HG03378 (cell line): ENCODE data around the gene ZFR2.

ENCODE experiments used
- ATAC-seq: cut with Tn5 transposase; IDR thresholded peaks from one replicate; pipeline ENCODE4 v1.9.1; 2021; ENCODE audit warnings: mild to moderate bottlenecking, moderate library complexity; ENCODE audit not compliant: unreplicated experiment

The ZFR2 gene

DNA sequence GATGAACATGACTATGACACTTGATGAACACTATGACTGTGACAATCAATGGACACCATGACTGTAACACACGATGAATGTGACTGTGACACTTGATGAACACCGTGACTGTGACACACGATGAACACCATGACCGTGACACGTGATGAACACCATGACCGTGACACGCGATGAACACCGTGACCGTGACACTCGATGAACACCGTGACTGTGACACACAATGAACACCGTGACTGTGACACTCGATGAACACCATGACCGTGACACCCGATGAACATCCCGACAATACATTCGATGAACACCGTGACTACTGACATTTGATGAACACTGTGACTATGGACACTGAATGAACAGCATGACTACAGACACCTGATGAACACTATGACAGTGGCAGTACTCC is 30.9 kb downstream of the ZFR2 start:
- ATAC-seq, result no peak

DNA sequence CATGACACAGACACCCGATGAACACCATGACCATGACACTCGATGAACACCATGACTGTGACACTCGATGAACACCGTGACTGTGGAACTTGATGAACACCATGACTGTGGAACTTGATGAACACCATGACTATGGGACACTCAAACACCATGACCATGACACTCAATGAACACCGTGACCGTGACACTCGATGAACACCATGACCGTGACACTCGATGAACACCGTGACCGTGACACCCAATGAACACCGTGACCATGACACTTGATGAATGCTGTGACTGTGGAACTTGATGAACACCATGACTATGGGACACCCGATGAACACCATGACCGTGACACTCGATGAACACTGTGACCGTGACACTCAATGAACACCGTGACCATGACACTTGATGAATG is 31.5 kb downstream of the ZFR2 start:
- ATAC-seq, result no peak

DNA sequence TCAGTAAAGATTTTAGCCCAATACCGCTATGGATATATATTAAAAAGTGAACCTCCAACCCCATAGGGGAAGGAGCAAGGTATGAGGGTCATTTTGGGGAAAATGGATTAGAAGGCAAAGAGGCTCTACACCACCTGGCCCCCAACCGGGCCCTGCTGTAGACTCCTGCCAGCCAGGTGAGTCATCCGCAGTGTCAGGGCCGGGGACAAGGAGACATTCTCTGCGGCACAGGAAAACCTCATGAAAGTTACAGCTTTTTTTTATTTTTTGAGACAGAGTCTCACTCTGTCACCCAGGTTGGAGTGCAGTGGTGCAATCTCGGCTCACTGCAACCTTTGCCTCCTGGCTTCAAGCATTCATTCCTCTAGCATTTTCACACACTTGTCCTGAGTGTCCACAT is 32.0 kb downstream of the ZFR2 start:
- no peak for ATAC-seq

DNA sequence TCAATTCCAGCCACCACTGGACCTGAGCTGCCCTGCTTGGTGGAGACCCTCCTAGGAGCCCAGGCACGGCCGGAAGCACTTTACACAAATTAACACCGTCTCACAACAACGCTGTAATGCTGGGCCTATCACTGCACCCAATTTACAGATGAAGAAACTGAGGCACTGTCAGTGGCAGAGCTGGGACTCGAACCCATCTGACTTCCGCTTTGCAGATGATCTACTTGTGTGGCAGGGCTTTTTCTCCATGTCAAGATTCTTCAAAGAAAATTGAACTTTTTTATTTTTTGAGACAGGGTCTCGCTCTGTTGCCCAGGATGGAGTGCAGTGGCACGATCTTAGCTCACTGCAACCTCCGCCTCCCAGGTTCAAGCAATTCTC is 33.8 kb downstream of the ZFR2 start:
- ATAC-seq, result no peak

DNA sequence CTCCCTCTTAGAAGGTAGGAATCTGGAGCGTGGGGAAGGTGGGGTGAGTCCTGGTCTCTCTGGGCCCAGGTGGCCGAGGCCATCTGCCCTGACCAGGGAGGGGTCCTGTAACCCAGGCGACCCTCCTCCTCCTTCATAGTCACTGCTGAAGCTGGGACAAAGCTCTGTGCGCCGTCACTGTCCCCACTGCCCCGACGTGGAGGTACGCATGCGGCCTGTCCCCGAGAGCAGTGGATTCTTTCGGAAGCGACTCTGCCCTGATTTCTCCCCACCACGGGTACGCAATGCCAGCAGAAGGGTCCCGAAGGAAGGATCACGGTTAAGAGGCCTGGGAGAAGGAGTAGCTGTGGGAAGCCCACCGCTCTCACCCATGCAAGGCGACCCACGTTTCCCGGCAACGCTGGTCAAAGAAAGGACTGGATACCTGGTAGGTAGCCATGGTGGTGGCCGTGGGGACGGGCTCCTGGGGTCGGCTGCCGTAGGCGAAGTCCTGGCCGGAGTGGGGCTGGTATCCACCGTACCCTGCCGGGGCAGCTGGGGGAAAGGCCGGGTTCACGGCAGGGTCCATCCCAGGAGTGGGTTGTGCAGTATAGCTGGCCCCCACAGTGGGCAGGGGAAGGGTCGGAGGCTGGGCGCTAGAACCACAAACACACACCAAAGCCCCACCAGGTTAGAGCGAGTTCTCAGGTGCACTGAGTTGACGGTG is 34.3 kb downstream of the ZFR2 start:
- no peak for ATAC-seq

DNA sequence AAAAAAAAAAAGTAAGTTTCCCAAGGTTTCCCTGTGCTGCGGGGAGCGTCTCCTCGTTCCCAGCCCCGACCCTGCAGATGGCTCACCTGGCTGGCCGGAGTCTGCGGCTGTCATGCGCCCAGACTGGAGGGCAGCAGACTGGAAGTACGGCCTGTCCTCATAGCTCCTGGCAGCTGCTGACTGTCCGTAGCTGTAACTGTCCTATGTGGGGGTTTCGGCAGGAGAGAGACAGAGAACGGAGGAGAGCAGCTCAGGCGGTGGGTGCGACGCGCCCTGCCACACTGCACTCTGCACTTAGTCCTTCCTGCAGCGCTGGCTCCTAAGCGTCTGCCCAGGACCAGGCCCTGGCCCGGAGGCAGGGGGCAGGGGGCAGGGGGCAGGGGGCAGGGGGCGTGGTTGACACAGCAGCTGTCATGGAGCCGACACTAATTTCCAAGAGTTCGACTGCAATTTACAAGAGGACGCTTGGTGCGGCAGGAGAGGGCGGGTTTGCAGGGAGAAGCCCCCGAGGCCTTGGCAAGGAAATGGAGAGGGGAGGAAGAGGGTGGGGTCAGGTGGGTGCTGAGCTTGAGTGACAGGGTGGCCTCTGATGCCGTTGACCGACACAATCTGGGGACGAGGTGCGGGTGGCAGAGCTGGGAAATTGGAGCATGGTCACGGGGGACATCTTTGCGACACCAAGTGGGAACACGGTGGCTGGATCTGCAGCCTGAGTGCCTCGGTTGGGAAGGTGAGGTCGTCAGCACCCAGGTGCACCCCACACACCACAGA is 35.1 kb downstream of the ZFR2 start:
- no peak for ATAC-seq

DNA sequence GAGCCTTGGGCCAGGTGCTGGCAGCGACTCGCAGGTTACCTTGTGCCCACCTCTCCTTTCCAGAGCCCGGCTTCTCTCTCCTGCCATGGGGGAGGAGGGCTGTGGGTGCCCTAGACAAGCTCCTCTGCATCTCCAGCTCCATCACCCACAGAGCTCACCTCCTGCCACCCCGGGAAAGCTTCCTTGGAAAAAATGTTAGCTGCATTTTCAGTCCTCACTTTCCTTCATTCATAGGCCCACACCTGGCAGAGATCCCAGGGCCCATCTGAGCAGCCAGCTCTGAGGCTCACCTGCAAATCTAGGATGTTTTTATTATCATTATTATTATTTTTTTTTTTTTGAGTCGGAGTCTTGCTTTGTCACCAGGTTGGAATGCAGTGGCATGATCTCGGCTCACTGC is 36.8 kb downstream of the ZFR2 start:
- no peak for ATAC-seq

DNA sequence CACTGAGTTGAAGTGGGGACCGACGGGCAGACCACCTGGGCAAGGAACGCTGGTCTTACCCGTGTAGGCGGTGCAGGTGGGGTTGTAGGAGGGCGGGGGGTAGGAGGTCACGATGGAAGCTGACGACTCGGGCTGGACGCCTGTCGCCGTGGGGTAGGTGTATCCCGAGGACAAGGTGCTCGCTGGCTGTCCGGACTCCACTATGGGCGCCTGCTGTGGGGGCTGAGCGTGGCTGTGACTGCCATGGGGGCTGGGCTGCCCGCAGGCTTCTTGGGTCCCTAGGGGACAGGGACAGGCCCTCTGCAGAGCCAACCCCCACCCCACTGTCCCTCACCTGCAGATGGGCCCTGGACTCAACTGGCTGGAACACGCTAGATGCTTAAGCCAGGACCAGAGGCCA is 37.2 kb downstream of the ZFR2 start:
- ATAC-seq, result no peak

DNA sequence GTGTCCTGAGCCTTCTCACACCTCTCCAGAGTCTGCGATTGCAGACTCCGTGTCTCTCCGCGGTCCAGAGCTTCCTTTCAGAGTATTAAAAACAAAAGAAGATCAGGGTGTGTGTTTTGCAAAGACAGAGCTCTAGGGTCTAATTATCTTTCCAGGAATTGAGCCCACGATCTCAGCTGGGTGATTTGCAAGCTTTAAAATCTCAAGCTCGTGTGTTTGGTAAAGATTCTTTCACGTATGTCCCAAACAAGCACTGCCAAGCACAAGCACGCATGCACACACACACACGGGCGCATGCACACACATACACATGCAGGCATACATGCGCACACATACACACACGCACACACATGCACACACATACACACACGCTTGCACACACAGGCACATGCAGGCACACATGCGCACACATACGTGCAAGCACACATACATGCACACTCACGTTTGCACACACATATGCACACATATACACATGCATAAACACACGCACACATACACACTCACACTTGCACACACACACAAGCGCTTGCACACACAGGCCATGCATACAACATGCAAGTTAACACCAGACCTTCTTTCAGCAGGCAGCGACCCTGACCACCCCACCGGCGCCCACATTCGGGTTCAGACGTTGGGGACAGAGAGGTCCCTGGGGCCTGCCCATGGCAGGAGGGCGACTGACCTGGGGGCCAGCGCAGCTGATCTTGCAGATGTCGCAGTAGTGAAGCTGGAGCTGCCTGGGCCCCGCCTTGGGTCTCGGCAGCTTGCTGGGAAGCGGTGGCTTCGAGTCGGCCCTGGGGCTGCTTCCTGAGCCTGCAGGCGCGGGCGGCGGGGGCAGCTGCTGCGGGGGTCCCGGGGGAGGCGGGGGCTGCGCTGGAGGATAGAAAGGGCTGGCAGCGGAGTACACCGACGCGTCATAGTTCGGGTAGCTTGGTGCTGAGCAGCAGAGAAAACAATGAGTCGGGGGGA is 37.9 kb downstream of the ZFR2 start:
- ATAC-seq, result no peak

DNA sequence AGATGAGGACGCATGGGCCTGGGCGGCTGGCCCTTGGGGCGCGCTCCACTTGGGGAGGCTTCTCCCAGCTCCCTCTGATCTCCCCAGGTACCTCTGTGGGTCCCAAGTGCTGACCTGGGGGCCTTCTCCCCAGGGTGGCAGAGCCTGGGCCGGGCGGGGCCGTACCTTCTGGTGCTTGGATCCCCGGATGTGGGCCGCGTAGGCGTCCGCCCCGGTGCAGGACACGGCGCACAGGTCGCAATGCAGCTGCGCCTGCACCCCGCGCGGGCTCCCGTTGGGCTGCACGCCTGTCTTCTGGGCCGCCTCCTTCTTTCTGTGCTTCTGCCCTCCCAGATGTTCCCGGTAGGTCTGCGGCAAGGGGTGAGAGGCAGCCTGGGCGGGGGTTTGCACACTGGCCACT is 41.5 kb downstream of the ZFR2 start:
- ATAC-seq, result no peak

DNA sequence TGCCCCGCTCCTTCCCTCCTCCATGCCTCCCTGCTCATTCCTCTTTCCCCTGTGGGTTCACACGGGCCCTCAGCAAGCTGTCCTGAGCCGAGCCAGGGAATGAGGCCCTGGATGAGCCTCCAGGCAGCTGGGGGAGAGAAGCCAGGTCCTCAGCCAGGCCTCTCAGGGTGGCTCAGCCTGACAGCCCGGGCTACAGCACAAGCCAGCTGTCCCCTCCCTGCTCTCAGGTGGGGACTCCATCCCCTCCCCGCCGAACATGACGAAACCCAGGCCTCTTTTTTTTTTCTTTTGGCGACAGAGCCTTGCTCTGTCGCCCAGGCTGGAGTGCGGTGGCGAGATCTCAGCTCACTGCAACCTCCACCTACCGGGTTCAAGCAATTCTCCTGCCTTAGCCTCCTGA is 42.7 kb downstream of the ZFR2 start:
- no peak for ATAC-seq

DNA sequence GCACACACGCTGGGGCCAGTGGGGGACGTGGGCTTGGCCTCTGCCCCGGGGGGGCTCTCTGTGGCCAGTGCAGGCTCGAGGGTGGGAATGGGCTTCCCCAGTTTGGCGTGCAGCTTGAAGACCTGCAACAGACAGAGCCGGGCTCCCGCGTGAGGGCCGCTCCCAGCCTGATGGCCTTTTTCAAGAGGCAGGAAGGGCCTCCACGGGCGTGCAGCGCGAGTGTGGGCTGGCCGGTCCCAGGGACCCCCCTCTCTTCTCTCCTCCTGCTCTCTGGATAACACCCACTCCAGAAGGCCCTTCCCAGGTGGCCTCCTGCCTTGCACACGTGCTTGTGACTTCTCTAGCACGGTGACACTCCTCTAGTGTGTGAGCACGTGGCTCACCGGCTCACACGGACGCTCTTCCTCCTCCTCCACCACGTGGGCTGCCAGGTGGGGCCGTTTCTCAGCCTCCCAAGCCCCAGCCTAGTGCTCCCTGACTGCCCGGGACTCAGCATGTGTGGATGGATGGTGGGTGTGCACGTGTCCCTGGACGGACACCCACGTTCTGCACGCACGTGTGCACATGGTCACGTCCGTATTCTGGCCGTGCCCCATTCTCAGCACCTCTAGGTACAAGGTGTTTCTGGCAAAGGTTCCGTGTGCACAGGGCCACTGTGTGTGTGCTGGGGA is 43.4 kb downstream of the ZFR2 start:
- no peak for ATAC-seq

DNA sequence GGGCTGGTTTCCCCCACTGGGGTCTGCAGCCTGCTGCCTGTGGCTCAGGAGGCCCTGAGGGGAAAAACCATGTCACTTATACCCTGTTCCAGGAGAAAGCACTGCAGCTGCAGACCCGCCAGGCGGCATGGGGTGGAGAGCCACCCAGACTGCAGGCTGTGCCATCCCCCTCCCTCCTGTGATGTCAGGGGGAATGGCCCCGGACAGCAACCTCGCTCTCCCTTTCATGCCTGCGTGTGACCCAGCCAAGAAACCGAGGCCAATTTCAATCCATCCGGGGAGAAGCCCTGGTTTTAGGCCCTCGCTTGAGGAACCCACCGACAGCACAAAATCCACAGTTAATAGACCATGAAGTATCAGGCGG is 45.5 kb downstream of the ZFR2 start:
- ATAC-seq, result no peak

DNA sequence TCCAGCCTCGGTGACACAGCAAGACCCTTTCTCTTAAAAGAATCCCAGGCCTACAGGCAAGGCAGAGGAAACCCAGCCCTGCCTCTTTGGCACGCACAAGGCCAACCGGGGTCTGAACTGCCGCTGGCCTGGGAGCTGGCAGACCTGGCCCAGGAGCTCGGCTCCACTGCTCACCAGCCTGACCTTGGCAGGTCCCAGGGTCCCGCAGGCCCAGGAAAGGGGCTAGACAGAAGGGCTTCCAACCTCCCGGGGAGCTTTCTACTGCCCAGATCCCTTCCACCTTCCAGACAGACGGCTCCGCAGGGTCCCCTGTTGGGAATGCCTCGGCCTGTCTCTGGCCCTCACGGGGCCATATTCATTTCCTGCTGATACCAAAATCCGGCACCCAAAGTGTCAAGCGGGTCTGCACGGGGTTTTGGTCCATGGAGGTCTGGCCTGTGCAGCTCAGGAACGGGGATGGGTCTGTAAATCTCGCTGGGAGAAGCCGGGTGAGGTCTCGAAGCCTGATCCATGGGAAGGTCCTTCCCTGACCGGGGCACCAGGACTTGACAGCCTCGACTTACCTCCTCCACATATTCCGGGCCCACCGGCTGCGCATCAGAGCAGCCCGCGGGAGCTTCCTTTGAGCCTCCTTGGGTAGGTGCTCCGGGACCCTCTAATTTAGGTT is 46.0 kb downstream of the ZFR2 start:
- ATAC-seq, result no peak

DNA sequence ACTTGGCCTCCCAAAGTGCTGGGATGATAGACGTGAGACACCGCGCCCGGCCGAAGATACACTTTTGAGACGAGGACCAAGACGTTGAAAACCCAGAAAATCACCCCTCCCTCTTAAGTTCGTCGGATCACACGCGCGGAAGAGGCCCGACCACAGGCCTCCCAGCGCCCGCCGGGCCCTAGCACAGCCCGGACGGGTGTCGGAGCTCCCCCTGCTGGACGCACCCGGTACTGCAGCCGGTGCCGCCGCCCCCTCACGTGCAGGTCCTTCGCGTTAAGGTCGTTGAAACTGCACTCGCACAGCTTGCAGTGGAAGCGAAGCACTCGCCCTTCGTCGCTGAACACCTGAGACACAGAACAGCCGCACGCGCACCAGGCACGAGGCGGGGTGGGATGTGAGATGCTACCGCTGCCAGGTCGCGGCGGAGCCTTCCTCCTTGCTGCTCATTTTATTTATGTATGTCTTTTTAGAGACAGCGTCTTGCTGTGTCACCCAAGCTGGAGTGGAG is 46.9 kb downstream of the ZFR2 start:
- ATAC-seq, result no peak

DNA sequence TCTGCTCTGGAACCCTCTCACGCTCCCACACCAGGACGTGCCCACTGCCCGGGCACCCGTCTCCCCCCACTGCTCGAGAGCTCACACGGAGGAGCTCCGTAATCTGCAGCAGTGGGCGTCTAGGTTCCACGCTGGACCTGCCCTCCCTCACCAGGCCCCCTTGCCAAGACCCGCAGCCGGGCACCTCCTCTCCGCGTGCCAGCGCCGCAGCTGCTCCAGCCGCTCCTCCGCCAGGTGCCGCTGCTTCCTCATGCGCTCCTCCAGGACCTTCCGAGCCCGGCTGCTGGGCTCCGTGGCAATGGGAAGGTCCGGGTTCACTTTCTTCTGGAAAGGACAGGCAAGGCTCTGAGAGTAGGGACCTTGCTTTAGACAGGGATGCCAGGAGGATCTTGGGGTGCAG is 47.7 kb downstream of the ZFR2 start:
- no peak for ATAC-seq

DNA sequence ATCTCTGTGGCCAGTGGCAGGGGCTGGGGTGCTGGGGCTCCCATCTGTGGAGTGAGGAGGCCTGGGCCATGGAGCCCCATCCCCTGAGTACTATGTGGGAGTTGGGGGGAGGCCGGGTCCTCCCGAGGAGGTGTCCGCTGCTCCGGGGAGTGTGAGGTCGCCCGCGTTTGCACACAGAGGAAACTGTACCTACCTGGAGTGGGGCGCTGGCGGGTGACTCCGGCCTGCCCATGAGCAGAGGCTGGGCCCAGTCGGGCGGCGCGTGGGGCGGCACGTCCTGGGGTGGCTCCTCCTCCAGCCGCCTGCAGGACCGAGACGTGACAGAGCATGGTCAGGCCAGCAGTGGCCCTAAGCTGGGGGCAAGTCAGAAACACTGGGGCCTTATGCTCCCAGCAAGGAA is 48.8 kb downstream of the ZFR2 start:
- ATAC-seq, result no peak

DNA sequence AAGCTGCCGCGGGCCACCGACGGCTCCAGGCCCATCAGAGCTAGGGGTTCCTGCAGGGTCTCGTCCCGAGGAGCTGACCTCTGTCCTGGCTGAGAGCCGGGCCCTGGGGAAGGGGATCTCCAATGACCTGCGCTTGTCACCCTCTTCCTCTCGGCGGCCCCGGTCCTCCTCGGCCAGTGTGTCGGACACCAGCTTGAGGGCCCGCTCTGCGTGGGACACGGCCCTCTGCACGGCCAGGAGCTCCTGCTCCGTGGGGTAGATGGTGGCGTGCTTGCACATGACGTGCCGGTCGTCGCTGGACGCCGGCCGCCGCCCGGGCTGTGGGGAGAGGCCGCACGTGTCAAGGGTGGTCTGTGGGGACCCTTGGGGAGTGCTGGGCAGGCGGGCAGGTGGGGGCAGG is 49.9 kb downstream of the ZFR2 start:
- ATAC-seq, result no peak

DNA sequence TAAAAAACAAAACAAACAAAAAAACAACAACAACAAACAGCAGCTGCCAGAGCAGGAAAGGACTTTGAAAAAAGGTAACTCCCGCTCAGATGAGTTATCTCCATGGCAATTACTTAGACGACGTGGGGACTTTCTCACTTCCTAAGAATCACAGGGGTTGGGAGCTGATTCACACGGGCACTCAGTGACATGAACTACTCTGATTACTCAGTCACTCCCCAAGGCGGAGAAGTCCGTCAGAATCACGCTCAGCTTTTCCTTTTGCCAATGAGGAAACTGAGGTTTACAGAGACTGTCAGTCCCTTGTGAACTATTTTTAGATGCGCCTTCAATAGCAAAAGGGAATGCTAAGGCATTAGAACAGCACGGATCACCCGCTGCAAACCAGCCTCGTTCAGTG is 50.4 kb downstream of the ZFR2 start:
- no peak for ATAC-seq

DNA sequence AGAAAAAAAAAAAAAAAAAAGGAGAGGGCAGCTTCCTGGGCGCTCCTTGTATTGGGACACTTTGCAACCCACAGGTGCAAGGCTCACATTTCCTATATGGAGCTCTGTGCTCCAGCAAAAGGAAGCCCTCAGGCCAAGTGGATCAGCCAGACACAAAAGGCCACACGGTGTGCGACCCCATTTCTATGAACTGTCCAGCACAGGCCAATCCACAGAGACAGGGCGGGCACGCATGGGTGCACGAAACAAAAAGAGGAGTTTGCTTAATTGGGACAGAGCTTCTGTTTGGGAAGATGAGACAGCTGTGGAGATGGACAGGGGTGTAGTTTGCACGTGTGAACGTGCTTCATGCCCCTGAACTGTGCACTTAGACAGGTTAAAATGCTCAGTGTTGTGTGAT is 51.1 kb downstream of the ZFR2 start:
- no peak for ATAC-seq
